A673 (cell line): ENCODE data around the gene SALL1. TPM values are rescaled to one million over a fixed set of nuclear protein-coding genes. Genes with fewer than 3 reads are reported as not detected.

Experiments used
- BruUV-seq: library from RNA; stranded (reverse); fragments of 400-500 nt; replicated peaks from 2 replicates; lab custom pipeline; 2021; lab: Mats Ljungman, UMichigan
- CTCF ChIA-PET: fragments of 300-600 bp; sonication (Branson Sonifier 250); formaldehyde crosslinking; loops from one replicate; lab custom pipeline; 2022; ENCODE audit warnings: antibody characterized with exemption; lab: Charles Lee
- POLR2A ChIA-PET: fragments of 300-600 bp; sonication (Branson Sonifier 250); formaldehyde crosslinking; loops from one replicate; lab custom pipeline; 2022; ENCODE audit warnings: antibody characterized with exemption; ENCODE audit not compliant: low non-redundant PET; lab: Charles Lee
- DNase-seq: peaks from one replicate; pipeline ENCODE4 v3.0.0-alpha.2; 2015; ENCODE audit warnings: low spot score
- H3K27ac ChIP-seq: fragments of 200-600 bp; sonication (generic); 2 replicates; pipeline ENCODE4 v1.5.1; 2016; ENCODE audit warnings: mixed run types, low read depth, mild to moderate bottlenecking, mixed read lengths, antibody characterized with exemption, low read length; ENCODE audit not compliant: poor library complexity, severe bottlenecking
- H3K27me3 ChIP-seq: fragments of 200-600 bp; sonication (generic); replicated peaks from 2 replicates; pipeline ENCODE4 v1.6.1; 2017; ENCODE audit warnings: mixed run types, low read depth, mild to moderate bottlenecking, mixed read lengths, antibody characterized with exemption, low read length; ENCODE audit not compliant: insufficient read depth, poor library complexity
- H3K36me3 ChIP-seq: fragments of 200-600 bp; sonication (generic); 2 replicates; pipeline ENCODE4 v1.6.1; 2016; ENCODE audit warnings: mixed run types, mild to moderate bottlenecking, mixed read lengths, antibody characterized with exemption, low read length; ENCODE audit not compliant: insufficient read depth, poor library complexity, severe bottlenecking
- H3K4me1 ChIP-seq: fragments of 200-600 bp; sonication (generic); 2 replicates; pipeline ENCODE4 v1.6.1; 2017; ENCODE audit warnings: mixed run types, mild to moderate bottlenecking, mixed read lengths, antibody characterized with exemption, low read length; ENCODE audit not compliant: insufficient read depth, poor library complexity, severe bottlenecking
- H3K4me3 ChIP-seq: fragments of 200-600 bp; sonication (generic); 2 replicates; pipeline ENCODE4 v1.5.1; 2016; ENCODE audit warnings: low read depth, mixed run types, mild to moderate bottlenecking, mixed read lengths, low read length; ENCODE audit not compliant: poor library complexity, severe bottlenecking
- H3K9me3 ChIP-seq: fragments of 200-600 bp; sonication (generic); 2 replicates; pipeline ENCODE4 v1.6.1; 2016; ENCODE audit warnings: mixed run types, low read depth, mild to moderate bottlenecking, mixed read lengths, antibody characterized with exemption, low read length; ENCODE audit not compliant: poor library complexity, severe bottlenecking
- EZH2 ChIP-seq: fragments of 200-600 bp; sonication (generic); IDR thresholded peaks from 2 replicates; pipeline ENCODE4 v1.6.1; 2017; ENCODE audit warnings: borderline replicate concordance, low read depth, mild to moderate bottlenecking, mixed read lengths, antibody characterized with exemption, low read length; ENCODE audit not compliant: poor library complexity, severe bottlenecking
- intact Hi-C: fragments of 100-400 bp; cut with micrococcal nuclease; formaldehyde crosslinking; loops from one replicate; pipeline ENCODE4 v1.10.0; 2022; ENCODE audit not compliant: unreplicated experiment
- total RNA-seq: library from RNA; stranded (reverse); gene quantifications from 2 replicates; pipeline ENCODE4 v1.2.3, GENCODE V29; 2021
- TF ChIP-seq, protein P1 (sequence below): fragments of 300-800, 200-600 bp; sonication (generic); conservative IDR thresholded peaks from 2 replicates; pipeline ENCODE4 v1.5.1; 2017; ENCODE audit warnings: low read depth, mild to moderate bottlenecking, antibody characterized with exemption, low read length, moderate library complexity, mixed read lengths

The SALL1 gene
- total RNA-seq, 1 experiment from 2014 or later = 24.8 TPM

DNA sequence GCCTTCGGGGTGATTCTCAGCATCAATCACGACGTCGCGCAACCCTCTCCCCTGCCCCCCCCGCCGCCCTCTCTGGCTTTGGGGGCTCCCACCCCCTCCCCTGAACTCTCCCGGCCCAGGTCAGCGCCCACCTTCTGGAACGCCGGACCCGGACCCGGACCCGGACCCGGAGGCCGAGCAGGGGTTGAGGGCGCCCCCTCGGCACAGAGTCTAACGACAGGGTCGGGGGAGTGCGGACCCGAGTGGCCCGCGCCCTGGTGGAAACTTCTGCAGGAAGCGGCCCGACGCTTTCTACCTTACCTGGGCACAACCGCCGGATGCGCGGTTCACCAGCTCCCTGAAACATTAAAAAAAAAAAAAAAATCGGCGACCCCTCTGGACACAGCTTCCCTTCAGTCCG lies 16.2 kb downstream of the SALL1 start:
- ChIA-PET CTCF (no interaction called here), POLR2A (no interaction called here)
- DNase-seq = no peak
- H3K27ac ChIP-seq = no peak overlapping the region
- no peak overlapping the region for H3K4me3 ChIP-seq
- peaks cover 7% of the 10 kb centered on the region for H3K36me3 ChIP-seq
- no peaks in the 10 kb centered on the region for H3K9me3 ChIP-seq
- intact Hi-C loops = no loop called here
- peaks cover 23% of the 10 kb centered on the region for H3K27me3 ChIP-seq
- H3K4me1 ChIP-seq = peaks cover 13% of the 10 kb centered on the region
- no TSS peak for BruUV-seq
- TF ChIP-seq, protein P1, sequence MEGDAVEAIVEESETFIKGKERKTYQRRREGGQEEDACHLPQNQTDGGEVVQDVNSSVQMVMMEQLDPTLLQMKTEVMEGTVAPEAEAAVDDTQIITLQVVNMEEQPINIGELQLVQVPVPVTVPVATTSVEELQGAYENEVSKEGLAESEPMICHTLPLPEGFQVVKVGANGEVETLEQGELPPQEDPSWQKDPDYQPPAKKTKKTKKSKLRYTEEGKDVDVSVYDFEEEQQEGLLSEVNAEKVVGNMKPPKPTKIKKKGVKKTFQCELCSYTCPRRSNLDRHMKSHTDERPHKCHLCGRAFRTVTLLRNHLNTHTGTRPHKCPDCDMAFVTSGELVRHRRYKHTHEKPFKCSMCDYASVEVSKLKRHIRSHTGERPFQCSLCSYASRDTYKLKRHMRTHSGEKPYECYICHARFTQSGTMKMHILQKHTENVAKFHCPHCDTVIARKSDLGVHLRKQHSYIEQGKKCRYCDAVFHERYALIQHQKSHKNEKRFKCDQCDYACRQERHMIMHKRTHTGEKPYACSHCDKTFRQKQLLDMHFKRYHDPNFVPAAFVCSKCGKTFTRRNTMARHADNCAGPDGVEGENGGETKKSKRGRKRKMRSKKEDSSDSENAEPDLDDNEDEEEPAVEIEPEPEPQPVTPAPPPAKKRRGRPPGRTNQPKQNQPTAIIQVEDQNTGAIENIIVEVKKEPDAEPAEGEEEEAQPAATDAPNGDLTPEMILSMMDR = no peak
- no peak for TF ChIP-seq EZH2

DNA sequence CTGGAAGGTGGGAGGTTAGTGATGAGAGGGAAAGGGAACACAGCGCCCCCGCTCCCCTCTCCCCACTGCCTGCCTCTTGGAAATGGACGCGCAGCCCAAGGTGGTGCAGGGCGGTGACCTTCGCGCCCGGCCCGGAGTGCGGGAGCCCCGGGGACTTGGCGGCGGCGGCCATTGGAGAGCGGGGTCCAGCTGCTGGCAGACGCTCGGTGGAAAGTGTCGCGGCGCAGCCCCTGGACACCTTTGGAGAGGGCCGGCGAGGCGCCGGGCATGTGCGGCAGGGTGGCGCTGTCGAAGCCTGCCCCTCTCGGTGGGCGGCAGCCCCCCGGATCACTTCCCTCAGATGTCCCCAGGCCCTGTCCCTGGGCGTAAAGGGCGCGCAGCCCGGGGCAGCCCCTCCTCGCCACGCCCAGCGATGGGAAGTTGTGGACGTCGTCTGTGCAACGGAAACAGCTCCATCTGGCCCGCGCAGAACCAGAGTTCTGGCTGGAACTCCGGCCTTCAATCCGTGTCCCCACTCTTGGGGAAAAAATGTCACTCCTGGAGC lies 16.7 kb downstream of the SALL1 start:
- ChIA-PET POLR2A (no interaction called here), CTCF (no interaction called here)
- Histone ChIP-seq H3K4me1 (peaks cover 13% of the 10 kb centered on the region), H3K27ac (no peak overlapping the region), H3K9me3 (no peaks in the 10 kb centered on the region), H3K27me3 (peaks cover 23% of the 10 kb centered on the region), H3K36me3 (peaks cover 7% of the 10 kb centered on the region), H3K4me3 (no peak overlapping the region)
- TF ChIP-seq EZH2 = no peak
- TF ChIP-seq, protein P1 = no peak
- DNase-seq = no peak
- BruUV-seq = no TSS peak
- intact Hi-C loops = no loop called here

DNA sequence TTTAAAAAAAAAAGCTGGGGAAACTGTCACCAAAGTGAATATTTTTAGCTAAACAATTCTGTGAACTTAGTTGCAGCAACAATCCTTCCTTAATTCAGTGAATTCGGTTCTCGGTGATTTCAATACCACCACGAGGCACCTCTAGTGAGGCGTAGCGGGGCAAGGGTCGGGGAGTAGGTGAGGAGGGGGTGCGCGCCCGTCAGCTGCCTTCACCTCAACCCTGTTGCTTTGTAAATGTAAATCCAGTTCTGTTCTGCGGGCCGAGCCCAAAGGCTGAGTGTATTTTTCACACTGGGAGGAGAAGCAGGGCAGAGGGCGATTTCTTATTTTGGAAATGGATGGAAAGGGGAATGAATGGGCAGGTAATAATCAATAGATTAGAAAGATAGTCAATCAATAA lies 17.4 kb downstream of the SALL1 start:
- no peak overlapping the region for H3K4me3 ChIP-seq
- CTCF ChIA-PET = no interaction called here

More for the DNA sequence above, 17.4 kb downstream of the SALL1 start:
- H3K27me3 ChIP-seq = peaks cover 23% of the 10 kb centered on the region
- BruUV-seq = no TSS peak
- H3K36me3 ChIP-seq = peaks cover 7% of the 10 kb centered on the region
- POLR2A ChIA-PET = no interaction called here
- peaks cover 13% of the 10 kb centered on the region for H3K4me1 ChIP-seq
- no peak for DNase-seq
- no peak for TF ChIP-seq EZH2
- TF ChIP-seq, protein P1 = no peak
- intact Hi-C loops = no loop called here
- no peaks in the 10 kb centered on the region for H3K9me3 ChIP-seq
- no peak overlapping the region for H3K27ac ChIP-seq
